Large intestine (tissue), 3 donors: Measurements from ENCODE around the gene C1QTNF8. TPM values are rescaled to one million over a fixed set of nuclear protein-coding genes. Genes with fewer than 3 reads are reported as not detected.
A peak's percentile ranks its signal among the peaks of the same experiment; 100 is the strongest.

ENCODE experiments used
- DNase-seq, 2 donors: peaks; one replicate each; pipeline versions ENCODE4 v3.0.0 to v3.0.0-alpha.2; 2013
- H3K27ac ChIP-seq: one replicate; pipeline ENCODE4 v1.5.1; 2013; ENCODE audit warnings: low read length
- H3K27me3 ChIP-seq: 2 replicates; pipeline ENCODE4 v1.6.1; 2013; ENCODE audit warnings: low read length; ENCODE audit not compliant: control insufficient read depth, insufficient read depth
- H3K36me3 ChIP-seq: 2 replicates; pipeline ENCODE4 v1.6.1; 2013; ENCODE audit warnings: low read length; ENCODE audit not compliant: control insufficient read depth, insufficient read depth
- H3K4me1 ChIP-seq: one replicate; pipeline ENCODE4 v1.6.1; 2013; ENCODE audit warnings: low read length; ENCODE audit not compliant: control insufficient read depth, insufficient read depth
- H3K4me3 ChIP-seq: one replicate; pipeline ENCODE4 v1.5.1; 2013; ENCODE audit warnings: low read length
- H3K9me3 ChIP-seq: one replicate; pipeline ENCODE4 v1.6.1; 2013; ENCODE audit warnings: mild to moderate bottlenecking, low read depth, low read length, moderate library complexity; ENCODE audit not compliant: control insufficient read depth
- WGBS: methylation state at CpG from one replicate; pipeline ENCODE4 v1.1.5; 2013; ENCODE audit warnings: low lambda C conversion rate; ENCODE audit not compliant: insufficient coverage; 5-methylcytosine and 5-hydroxymethylcytosine counted together
- polyA plus RNA-seq: library from polyadenylated mRNA; unstranded; fragments of 120-200 nt; gene quantifications from one replicate; pipeline ENCODE4 v1.2.1, GENCODE V29; 2013

The C1QTNF8 gene
- polyA plus RNA-seq, 1 donor = 0.03 TPM

DNA sequence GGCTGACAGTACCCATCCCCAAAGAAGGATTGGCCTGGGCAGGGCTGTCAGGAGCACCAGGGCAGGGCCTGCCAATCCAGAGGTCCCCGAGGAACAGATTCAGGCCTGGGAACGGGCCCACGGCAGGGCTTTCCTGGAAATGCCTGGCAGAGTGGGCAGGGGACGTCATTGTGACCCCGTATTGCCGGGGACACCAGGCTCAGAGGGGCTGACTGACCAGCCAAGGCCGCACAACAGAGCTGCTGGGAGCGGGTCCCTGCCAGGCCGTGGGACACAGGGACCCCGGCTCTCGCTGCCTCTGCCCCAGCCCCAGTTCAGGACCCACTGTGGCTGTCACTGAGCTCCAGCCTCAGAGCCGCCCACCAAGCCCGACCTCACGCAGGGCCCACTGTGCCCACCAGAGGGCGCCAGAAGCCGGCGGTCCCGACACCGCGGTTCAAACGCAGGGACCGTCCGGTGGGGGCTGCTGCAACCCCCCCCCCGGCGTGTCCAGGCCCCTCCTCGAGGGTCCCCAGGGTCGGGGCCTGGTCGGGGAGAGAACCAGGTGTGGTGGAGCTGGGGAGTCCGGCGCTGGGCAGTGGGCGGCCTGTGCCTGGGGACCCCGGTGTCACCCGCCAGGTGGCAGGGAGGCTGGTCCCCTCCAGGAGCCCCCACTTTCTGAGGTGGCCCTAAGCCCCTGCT, 38.7 kb downstream of the C1QTNF8 start:
- Histone ChIP-seq H3K36me3 (no peaks in the 10 kb centered on the region), H3K4me1 (no peaks in the 10 kb centered on the region), H3K27me3 (no peaks in the 10 kb centered on the region), H3K4me3 (no peak overlapping the region), H3K9me3 (peaks cover 25% of the 10 kb centered on the region), H3K27ac (no peak overlapping the region)
- no CpG with 5 or more reads among the region's 33 CpGs for WGBS
- no peak for DNase-seq

GRCh38 chr16:1056196-1056595, 39.8 kb downstream of the C1QTNF8 start:
- H3K9me3 ChIP-seq = peaks cover 30% of the 10 kb centered on the region
- no peak overlapping the region for H3K27ac ChIP-seq
- H3K27me3 ChIP-seq = no peaks in the 10 kb centered on the region
- no CpG with 5 or more reads among the region's 8 CpGs for WGBS
- DNase-seq = no peak
- H3K4me3 ChIP-seq = no peak overlapping the region
- H3K36me3 ChIP-seq = no peaks in the 10 kb centered on the region
- no peaks in the 10 kb centered on the region for H3K4me1 ChIP-seq

DNA sequence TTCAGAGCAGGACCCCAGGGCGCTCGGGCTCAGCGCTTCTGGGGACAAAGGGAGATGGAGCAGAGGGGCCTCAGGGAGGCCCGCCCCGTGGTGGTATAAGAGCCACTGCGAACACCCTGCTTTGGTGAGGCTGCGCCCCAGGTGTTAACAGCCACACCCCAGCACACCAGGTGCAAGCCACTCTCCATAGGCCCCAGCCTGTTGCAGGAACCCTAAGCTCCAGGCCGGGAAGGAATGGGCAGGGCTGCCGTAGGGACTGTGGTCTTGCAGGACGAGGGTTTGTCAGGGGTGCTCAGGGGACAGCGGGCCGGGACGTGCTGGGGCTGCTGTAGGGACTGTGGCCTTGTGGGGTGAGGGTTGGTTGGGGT, 40.5 kb downstream of the C1QTNF8 start:
- no CpG with 5 or more reads among the region's 13 CpGs for WGBS
- Histone ChIP-seq H3K9me3 (peaks cover 36% of the 10 kb centered on the region), H3K27ac (no peak overlapping the region), H3K4me1 (no peaks in the 10 kb centered on the region), H3K36me3 (no peaks in the 10 kb centered on the region), H3K4me3 (no peak overlapping the region), H3K27me3 (no peaks in the 10 kb centered on the region)
- no peak for DNase-seq

GRCh38 chr16:1054660-1055556, 41.1 kb downstream of the C1QTNF8 start:
- WGBS = no CpG with 5 or more reads among the region's 34 CpGs
- peaks cover under 1% of the 10 kb centered on the region for H3K27me3 ChIP-seq
- H3K4me3 ChIP-seq = no peak overlapping the region

DNA sequence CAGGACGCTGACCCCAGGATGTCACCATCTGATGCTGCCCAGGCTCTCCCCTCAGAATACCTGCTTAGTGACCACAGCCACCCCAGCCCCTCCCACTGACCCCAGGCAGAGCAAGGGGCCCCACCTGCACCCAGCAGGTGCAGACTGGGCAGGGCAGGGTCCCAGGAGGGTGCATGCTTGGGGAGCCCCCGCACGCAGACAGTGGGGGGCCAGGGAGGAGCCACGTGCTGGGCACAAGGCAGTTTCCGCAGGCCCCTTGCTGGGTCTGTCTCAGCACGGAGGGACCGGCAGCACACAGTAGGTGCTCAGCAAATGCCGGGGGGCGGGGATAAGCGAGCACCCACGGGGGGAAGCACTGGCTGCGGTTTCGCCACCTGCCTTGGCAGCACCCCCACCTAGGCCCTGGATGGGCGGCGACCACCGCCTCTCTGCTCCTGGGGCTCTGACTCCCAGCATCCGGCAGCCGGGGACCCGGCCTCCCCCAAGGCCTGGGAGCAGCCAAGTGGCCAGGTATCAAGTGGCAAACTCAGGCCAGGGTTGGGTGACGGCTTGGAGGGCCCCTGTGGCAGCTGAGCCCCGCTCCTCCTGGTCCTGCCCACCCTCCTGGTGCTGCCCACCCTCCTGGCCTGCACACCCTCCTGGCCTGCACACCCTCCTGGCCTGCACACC, 42.2 kb downstream of the C1QTNF8 start:
- peaks cover 7% of the 10 kb centered on the region for H3K27me3 ChIP-seq
- peaks cover 5% of the 10 kb centered on the region for H3K4me1 ChIP-seq
- H3K27ac ChIP-seq = no peak overlapping the region
- H3K4me3 ChIP-seq = no peak overlapping the region
- H3K36me3 ChIP-seq = no peaks in the 10 kb centered on the region
- WGBS = no CpG with 5 or more reads among the region's 21 CpGs
- H3K9me3 ChIP-seq = peaks cover 45% of the 10 kb centered on the region
- DNase-seq = no peak

More at GRCh38 chr16:1054660-1055556, 41.1 kb downstream of the C1QTNF8 start:
- Histone ChIP-seq H3K4me1 (no peaks in the 10 kb centered on the region), H3K36me3 (no peaks in the 10 kb centered on the region), H3K27ac (no peak overlapping the region), H3K9me3 (peaks cover 41% of the 10 kb centered on the region)
- peak in 1 of 2 donors; percentile 38 for DNase-seq

GRCh38 chr16:1053121-1053521, 42.9 kb downstream of the C1QTNF8 start:
- Histone ChIP-seq H3K36me3 (no peaks in the 10 kb centered on the region), H3K27ac (no peak overlapping the region), H3K9me3 (peaks cover 44% of the 10 kb centered on the region), H3K4me3 (no peak overlapping the region), H3K4me1 (peaks cover 8% of the 10 kb centered on the region), H3K27me3 (peaks cover 10% of the 10 kb centered on the region)
- no CpG with 5 or more reads among the region's 14 CpGs for WGBS
- DNase-seq = no peak

DNA sequence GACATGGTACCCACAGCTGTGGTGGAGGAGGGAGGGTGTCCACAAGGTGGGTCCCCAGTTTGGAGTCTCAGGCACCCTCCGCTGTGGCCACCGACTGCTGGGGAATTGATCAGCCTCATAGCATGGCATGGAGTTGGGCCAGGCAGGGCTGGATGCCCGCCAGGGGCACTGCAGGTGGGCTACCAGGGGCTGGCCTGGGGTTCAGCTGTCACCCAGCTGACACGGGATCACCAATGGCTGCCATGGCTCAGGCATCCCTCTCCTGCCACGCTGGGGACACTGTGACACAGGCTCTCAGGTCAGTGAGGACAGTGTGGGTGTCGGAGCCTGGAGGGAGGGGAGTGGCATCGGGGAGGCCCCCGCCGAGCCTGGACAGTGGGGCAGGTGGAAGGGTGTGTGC, 43.3 kb downstream of the C1QTNF8 start:
- no peaks in the 10 kb centered on the region for H3K36me3 ChIP-seq
- no peak overlapping the region for H3K4me3 ChIP-seq
- no peak for DNase-seq
- peaks cover 42% of the 10 kb centered on the region for H3K9me3 ChIP-seq
- H3K27ac ChIP-seq = no peak overlapping the region
- no CpG with 5 or more reads among the region's 9 CpGs for WGBS
- peaks cover 8% of the 10 kb centered on the region for H3K4me1 ChIP-seq
- H3K27me3 ChIP-seq = peaks cover 10% of the 10 kb centered on the region

DNA sequence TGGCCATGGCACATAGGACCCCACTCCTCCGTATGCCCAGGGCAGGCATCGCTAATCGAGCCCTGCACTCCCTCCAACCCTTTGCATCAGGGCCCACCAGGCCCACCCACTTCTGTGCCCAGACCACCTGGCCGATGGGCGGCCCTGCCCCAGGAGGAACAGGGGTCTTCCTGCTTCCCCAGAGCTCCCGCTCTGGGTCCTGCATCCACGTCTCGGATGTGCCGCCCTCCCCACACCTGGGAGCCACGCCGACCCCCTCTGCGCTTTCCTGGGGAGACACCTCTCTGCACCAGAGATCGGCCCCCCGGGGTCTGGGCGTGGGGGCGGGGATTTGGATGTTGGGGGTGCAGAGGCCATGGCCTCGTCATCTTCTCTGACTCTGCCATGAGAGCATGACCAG, 44.6 kb downstream of the C1QTNF8 start:
- no peak for DNase-seq
- no peaks in the 10 kb centered on the region for H3K36me3 ChIP-seq

GRCh38 chr16:1050921-1051320, 45.1 kb downstream of the C1QTNF8 start:
- Histone ChIP-seq H3K27me3 (peaks cover 10% of the 10 kb centered on the region), H3K4me1 (peaks cover 8% of the 10 kb centered on the region), H3K36me3 (no peaks in the 10 kb centered on the region), H3K27ac (no peak overlapping the region), H3K9me3 (peaks cover 27% of the 10 kb centered on the region), H3K4me3 (no peak overlapping the region)
- DNase-seq = no peak
- WGBS = no CpG with 5 or more reads among the region's 15 CpGs

More for the DNA sequence above, 44.6 kb downstream of the C1QTNF8 start:
- H3K9me3 ChIP-seq = peaks cover 30% of the 10 kb centered on the region
- H3K4me1 ChIP-seq = peaks cover 8% of the 10 kb centered on the region
- peaks cover 10% of the 10 kb centered on the region for H3K27me3 ChIP-seq
- WGBS = no CpG with 5 or more reads among the region's 17 CpGs
- H3K4me3 ChIP-seq = no peak overlapping the region
- no peak overlapping the region for H3K27ac ChIP-seq

GRCh38 chr16:1050516-1050915, 45.5 kb downstream of the C1QTNF8 start:
- Histone ChIP-seq H3K27me3 (peaks cover 10% of the 10 kb centered on the region), H3K4me1 (peaks cover 8% of the 10 kb centered on the region), H3K9me3 (peaks cover 23% of the 10 kb centered on the region), H3K27ac (no peak overlapping the region), H3K4me3 (no peak overlapping the region), H3K36me3 (no peaks in the 10 kb centered on the region)
- no peak for DNase-seq
- 86% methylated on average over 5 of the region's 30 CpGs for WGBS
